ENCODE results near the gene TLCD5. TPM values are rescaled to one million over a fixed set of nuclear protein-coding genes. Genes with fewer than 3 reads are reported as not detected.
A peak's percentile ranks its signal among the peaks of the same experiment; 100 is the strongest.

The TLCD5 gene
- polyA plus RNA-seq, 3 donors: 1.7 to 3.6 (median 2.7) TPM

GRCh38 chr11:120334332-120334731, 9.2 kb downstream of the TLCD5 start:
- 48 to 57% (median 53%) methylated on average over 1 of the region's 1 CpG for WGBS, 3 donors
- no peak overlapping the region for H3K27ac ChIP-seq (ENCODE audit: low read depth, low read length)

DNA sequence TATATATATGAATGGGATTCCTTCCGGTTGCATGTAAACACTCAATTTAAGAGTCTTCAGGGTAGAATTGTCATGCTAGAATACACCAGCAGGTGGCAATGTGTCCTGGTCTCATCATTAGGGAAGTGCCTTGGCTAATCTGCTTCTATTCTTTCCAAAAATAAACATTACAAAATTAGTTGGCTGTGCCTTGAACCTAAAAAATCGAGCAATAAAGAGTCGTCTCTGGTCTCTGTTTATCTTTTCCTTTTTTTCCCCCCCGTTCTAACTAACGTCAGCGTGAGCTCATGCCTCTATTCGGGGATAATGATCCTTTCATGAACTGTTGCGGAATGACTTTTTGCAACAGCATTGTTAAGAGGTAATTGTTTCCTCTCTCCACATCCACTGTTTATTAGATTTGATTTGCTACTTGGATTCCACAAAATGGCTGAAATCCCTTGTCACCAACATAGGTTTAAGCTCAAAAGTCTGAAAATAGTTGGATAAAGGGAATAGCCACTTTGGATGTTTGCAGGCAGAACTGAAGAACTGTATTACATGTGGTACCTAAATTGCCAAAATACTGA, 9.9 kb downstream of the TLCD5 start:
- 0 to 1% (median 1%) methylated on average over 8 of the region's 8 CpGs for WGBS, 3 donors
- no peak overlapping the region for H3K27ac ChIP-seq (ENCODE audit: low read depth, low read length)

DNA sequence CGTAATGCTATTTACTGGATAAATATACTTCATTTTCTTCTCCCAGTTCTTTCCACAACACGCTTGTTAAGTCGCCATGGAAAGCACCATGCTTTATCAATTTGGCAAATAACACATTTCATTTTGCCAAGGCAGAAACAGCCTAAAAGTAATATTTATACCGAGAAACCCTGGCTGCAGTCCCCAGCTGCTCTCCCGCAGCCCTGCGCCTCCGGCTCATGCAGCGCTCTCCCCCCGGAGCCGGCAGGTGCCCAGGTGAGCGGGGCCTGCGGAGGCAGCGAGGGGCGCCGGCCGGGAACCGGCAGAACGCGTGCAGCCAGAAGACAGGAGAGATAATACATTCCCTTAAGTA, 10.4 kb downstream of the TLCD5 start:
- H3K27ac ChIP-seq (ENCODE audit: low read depth, low read length): peak overlapping the region; percentile 79
- WGBS, 3 donors: 0 to 1% (median 1%) methylated on average over 19 of the region's 19 CpGs

DNA sequence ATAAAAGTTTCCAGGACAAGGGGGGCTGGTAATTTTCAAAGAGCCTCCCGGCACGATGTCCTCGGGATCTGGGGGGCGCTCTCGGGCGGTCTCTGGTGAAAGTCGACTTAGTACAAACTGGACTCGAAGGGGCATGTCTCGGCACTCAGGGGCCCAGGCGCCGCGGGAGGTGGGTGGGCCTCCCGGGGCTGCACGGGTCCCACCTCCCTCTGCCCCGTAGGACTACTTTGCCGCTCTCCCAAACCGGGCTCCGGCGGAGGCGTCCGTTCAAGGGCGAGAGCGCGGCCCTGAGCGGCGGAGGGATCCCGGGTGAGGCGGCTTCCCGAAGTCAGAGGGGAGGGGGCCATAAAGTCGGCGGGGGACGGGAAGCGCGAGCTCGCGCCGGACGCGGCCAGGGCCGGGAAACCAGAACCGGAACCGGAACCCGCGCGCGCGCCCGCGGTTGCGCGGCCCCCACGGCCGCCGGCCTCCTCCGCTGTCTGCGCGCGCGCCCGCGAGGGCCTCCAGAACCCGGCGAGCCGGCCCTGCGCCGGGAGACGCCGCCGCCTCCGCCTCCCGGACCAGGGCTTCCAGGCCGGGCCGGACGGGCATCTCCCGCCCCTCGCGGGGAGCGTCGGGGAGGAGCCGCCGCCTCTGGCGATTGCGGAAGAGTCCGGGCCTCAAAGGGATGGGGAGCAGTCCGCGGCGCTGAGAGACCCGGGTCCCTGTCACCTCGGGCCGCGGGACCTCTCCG, 11.0 kb downstream of the TLCD5 start, which contains the start of gene ARHGEF12:
Gene ARHGEF12, plus strand, starts transcription at position 506 of the 733 bp plus-strand sequence. CDS start 831 bp downstream, outside the sequence.
- WGBS, 3 donors: 0 to 1% (median 1%) methylated on average over 69 to 92 of the region's 92 CpGs
- peak within 1 kb of the TSS; percentile 84 for H3K27ac ChIP-seq (ENCODE audit: low read depth, low read length)

GRCh38 chr11:120336641-120337354, 11.7 kb downstream of the TLCD5 start:
- peak overlapping the region; percentile 84 for H3K27ac ChIP-seq (ENCODE audit: low read depth, low read length)
- 0 to 1% (median 1%) methylated on average over 54 to 56 of the region's 56 CpGs for WGBS, 3 donors

- 4 to 15% (median 10%) methylated on average over 18 of the region's 18 CpGs for WGBS, 3 donors
Observed at GRCh38 chr11:120337355-120338106, 12.4 kb downstream of the TLCD5 start.

GRCh38 chr11:120338107-120338933, 13.2 kb downstream of the TLCD5 start:
- 20 to 42% (median 40%) methylated on average over 7 of the region's 7 CpGs for WGBS, 3 donors

More at GRCh38 chr11:120337355-120338106, 12.4 kb downstream of the TLCD5 start:
- peak overlapping the region; percentile 84 for H3K27ac ChIP-seq (ENCODE audit: low read depth, low read length)

GRCh38 chr11:120339394-120339890, 14.3 kb downstream of the TLCD5 start:
- WGBS, 3 donors: 7 to 22% (median 18%) methylated on average over 6 of the region's 6 CpGs
- no peak overlapping the region for H3K27ac ChIP-seq (ENCODE audit: low read depth, low read length)

More at GRCh38 chr11:120338107-120338933, 13.2 kb downstream of the TLCD5 start:
- H3K27ac ChIP-seq (ENCODE audit: low read depth, low read length): no peak overlapping the region

DNA sequence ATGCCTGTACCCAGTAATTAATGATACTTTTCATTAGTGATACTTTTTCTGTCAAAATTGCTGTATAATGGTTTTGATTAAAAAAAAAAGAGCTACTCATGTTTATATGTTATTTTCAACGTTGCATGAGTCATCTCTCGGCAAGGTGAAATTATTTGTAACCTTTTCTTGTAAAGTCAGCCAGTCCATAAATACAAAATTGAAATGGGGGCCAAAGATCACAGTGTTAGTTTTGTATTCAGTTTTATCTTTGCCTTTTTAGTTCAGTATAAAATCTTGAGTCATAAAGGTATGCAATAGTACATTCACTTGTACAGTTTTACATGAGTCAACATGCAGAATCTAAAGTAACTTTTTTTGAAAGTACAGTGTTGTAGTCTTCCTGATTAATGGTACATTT, 15.4 kb downstream of the TLCD5 start:
- 13 to 51% (median 44%) methylated on average over 2 of the region's 2 CpGs for WGBS, 3 donors
- no peak overlapping the region for H3K27ac ChIP-seq (ENCODE audit: low read depth, low read length)

- H3K27ac ChIP-seq (ENCODE audit: low read depth, low read length): no peak overlapping the region
- WGBS, 3 donors: 58 to 69% (median 58%) methylated on average over 3 of the region's 3 CpGs
Observed at GRCh38 chr11:120342226-120342625, 17.1 kb downstream of the TLCD5 start.

- 65 to 80% (median 69%) methylated on average over 3 of the region's 3 CpGs for WGBS, 3 donors
- H3K27ac ChIP-seq (ENCODE audit: low read depth, low read length): no peak overlapping the region
Observed at GRCh38 chr11:120342678-120343077, 17.6 kb downstream of the TLCD5 start.

GRCh38 chr11:120343429-120343828, 18.3 kb downstream of the TLCD5 start:
- 65 to 79% (median 72%) methylated on average over 2 of the region's 2 CpGs for WGBS, 3 donors
- no peak overlapping the region for H3K27ac ChIP-seq (ENCODE audit: low read depth, low read length)

- WGBS, 3 donors: 31 to 70% (median 45%) methylated on average over 1 of the region's 1 CpG
- H3K27ac ChIP-seq (ENCODE audit: low read depth, low read length): no peak overlapping the region
Observed at GRCh38 chr11:120344302-120345004, 19.4 kb downstream of the TLCD5 start.

- no peak overlapping the region for H3K27ac ChIP-seq (ENCODE audit: low read depth, low read length)
- 26 to 67% (median 46%) methylated on average over 1 of the region's 1 CpG for WGBS, 3 donors
Observed at GRCh38 chr11:120346233-120346632, 21.1 kb downstream of the TLCD5 start.

- H3K27ac ChIP-seq (ENCODE audit: low read depth, low read length): no peak overlapping the region
Observed at GRCh38 chr11:120350637-120351036, 25.5 kb downstream of the TLCD5 start.

DNA sequence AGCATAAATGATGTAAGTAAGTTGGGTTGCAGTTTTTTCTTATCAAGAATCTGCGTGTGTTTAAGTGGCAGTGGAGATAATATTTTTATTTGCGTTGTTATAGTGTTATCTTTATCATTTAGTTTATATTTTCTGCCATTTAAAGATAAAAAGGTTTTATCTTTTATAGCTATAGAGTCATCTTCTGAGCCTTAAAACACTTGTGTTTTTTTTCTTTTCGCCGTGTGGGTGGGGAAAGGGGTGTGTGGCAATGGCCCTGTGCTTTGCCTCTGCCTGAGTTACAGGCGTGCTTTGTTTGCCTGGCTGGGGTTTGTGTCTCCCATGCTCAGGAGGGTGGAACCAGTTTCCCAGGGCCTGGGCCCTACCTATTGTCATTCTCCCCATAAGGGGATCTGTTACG, 27.3 kb downstream of the TLCD5 start:
- WGBS, 3 donors: 42 to 89% (median 73%) methylated on average over 6 of the region's 6 CpGs
- H3K27ac ChIP-seq (ENCODE audit: low read depth, low read length): no peak overlapping the region

GRCh38 chr11:120354068-120354467, 29.0 kb downstream of the TLCD5 start:
- 10 to 58% (median 39%) methylated on average over 1 of the region's 1 CpG for WGBS, 3 donors
- H3K27ac ChIP-seq (ENCODE audit: low read depth, low read length): no peak overlapping the region
